Muscle layer of duodenum (tissue), 2 donors: Measurements from ENCODE around the gene RABAC1.

Source experiments
- H3K27ac ChIP-seq: one replicate; pipeline ENCODE4 v1.7.0; 2013; ENCODE audit warnings: mild to moderate bottlenecking, low read length
- H3K27me3 ChIP-seq: one replicate; pipeline ENCODE4 v1.7.0; 2013; ENCODE audit warnings: low read depth, mild to moderate bottlenecking, control low read depth, low read length
- H3K36me3 ChIP-seq, 2 donors: one replicate each; pipeline ENCODE4 v1.7.0; 2013; ENCODE audit warnings: low read length in 2 of 2, control low read depth in 1 of 2, mild to moderate bottlenecking in 1 of 2; ENCODE audit not compliant: insufficient read depth in 2 of 2, control insufficient read depth in 1 of 2
- H3K4me1 ChIP-seq, 2 donors: one replicate each; pipeline ENCODE4 v1.7.0; 2013; ENCODE audit warnings: low read length in 2 of 2, mild to moderate bottlenecking in 2 of 2, control low read depth in 1 of 2, moderate library complexity in 1 of 2; ENCODE audit not compliant: insufficient read depth in 2 of 2, control insufficient read depth in 1 of 2
- H3K4me3 ChIP-seq, 2 donors: one replicate each; pipeline ENCODE4 v1.7.0; 2013; ENCODE audit warnings: low read length in 2 of 2, low read depth in 1 of 2, mild to moderate bottlenecking in 1 of 2
- H3K9me3 ChIP-seq, 2 donors: one replicate each; pipeline ENCODE4 v1.7.0; 2013; ENCODE audit warnings: low read length in 2 of 2, control low read depth in 1 of 2, mild to moderate bottlenecking in 1 of 2; ENCODE audit not compliant: control insufficient read depth in 1 of 2
- donor health status: healthy.

Gene RABAC1

GRCh38 chr19:41926028-41926762, 32.9 kb downstream of the RABAC1 start:
- Histone ChIP-seq H3K27me3 (peaks cover 87% of the 10 kb centered on the region), H3K4me1 (peaks cover 0 to 16% of the 10 kb centered on the region in 2 donors), H3K9me3 (no peaks in the 10 kb centered on the region), H3K27ac (no peak overlapping the region), H3K36me3 (no peaks in the 10 kb centered on the region), H3K4me3 (no peak overlapping the region)

- Histone ChIP-seq H3K9me3 (no peaks in the 10 kb centered on the region), H3K4me3 (no peak overlapping the region), H3K36me3 (no peaks in the 10 kb centered on the region), H3K27ac (no peak overlapping the region), H3K27me3 (peaks cover 87% of the 10 kb centered on the region), H3K4me1 (peaks cover 0 to 16% of the 10 kb centered on the region in 2 donors)
Measured at GRCh38 chr19:41925208-41926003, 33.7 kb downstream of the RABAC1 start.

- peaks cover 85% of the 10 kb centered on the region for H3K27me3 ChIP-seq
Measured at GRCh38 chr19:41924151-41925145, 34.7 kb downstream of the RABAC1 start.

GRCh38 chr19:41923045-41923788, 35.9 kb downstream of the RABAC1 start:
- Histone ChIP-seq H3K4me1 (peaks cover 0 to 5% of the 10 kb centered on the region in 2 donors), H3K9me3 (no peaks in the 10 kb centered on the region), H3K27me3 (peaks cover 86% of the 10 kb centered on the region), H3K4me3 (no peak overlapping the region), H3K36me3 (no peaks in the 10 kb centered on the region), H3K27ac (no peak overlapping the region)

More at GRCh38 chr19:41924151-41925145, 34.7 kb downstream of the RABAC1 start:
- Histone ChIP-seq H3K27ac (no peak overlapping the region), H3K4me1 (peaks cover 0 to 16% of the 10 kb centered on the region in 2 donors), H3K4me3 (no peak overlapping the region), H3K36me3 (no peaks in the 10 kb centered on the region), H3K9me3 (no peaks in the 10 kb centered on the region)

- Histone ChIP-seq H3K27ac (no peak overlapping the region), H3K27me3 (peaks cover 82% of the 10 kb centered on the region), H3K4me3 (no peak overlapping the region), H3K36me3 (no peaks in the 10 kb centered on the region), H3K4me1 (no peaks in the 10 kb centered on the region), H3K9me3 (no peaks in the 10 kb centered on the region)
Measured at GRCh38 chr19:41922585-41922984, 36.5 kb downstream of the RABAC1 start.

GRCh38 chr19:41921577-41922576, 37.2 kb downstream of the RABAC1 start:
- Histone ChIP-seq H3K9me3 (no peaks in the 10 kb centered on the region), H3K4me3 (no peak overlapping the region), H3K27ac (no peak overlapping the region), H3K27me3 (peaks cover 78% of the 10 kb centered on the region), H3K36me3 (no peaks in the 10 kb centered on the region), H3K4me1 (no peaks in the 10 kb centered on the region)

- no peak overlapping the region for H3K4me3 ChIP-seq
- H3K36me3 ChIP-seq, result no peaks in the 10 kb centered on the region
- no peak overlapping the region for H3K27ac ChIP-seq
- H3K4me1 ChIP-seq, result no peaks in the 10 kb centered on the region
- no peaks in the 10 kb centered on the region for H3K9me3 ChIP-seq
- peaks cover 79% of the 10 kb centered on the region for H3K27me3 ChIP-seq
Measured at GRCh38 chr19:41920882-41921576, 38.1 kb downstream of the RABAC1 start.

- H3K4me3 ChIP-seq, result no peak overlapping the region
- H3K4me1 ChIP-seq, result peaks cover 0 to 6% of the 10 kb centered on the region in 2 donors
- H3K9me3 ChIP-seq, result no peaks in the 10 kb centered on the region
- H3K36me3 ChIP-seq, result no peaks in the 10 kb centered on the region
- H3K27me3 ChIP-seq, result peaks cover 78% of the 10 kb centered on the region
- no peak overlapping the region for H3K27ac ChIP-seq
Measured at GRCh38 chr19:41919948-41920712, 39.0 kb downstream of the RABAC1 start.

GRCh38 chr19:41918653-41919244, 40.4 kb downstream of the RABAC1 start:
- H3K9me3 ChIP-seq, result no peaks in the 10 kb centered on the region
- H3K4me1 ChIP-seq, result peaks cover 0 to 8% of the 10 kb centered on the region in 2 donors
- H3K27me3 ChIP-seq, result peaks cover 72% of the 10 kb centered on the region
- H3K27ac ChIP-seq, result no peak overlapping the region
- H3K4me3 ChIP-seq, result no peak overlapping the region
- H3K36me3 ChIP-seq, result no peaks in the 10 kb centered on the region
